Spleen (tissue), 7 donors: ENCODE measurements around the gene C12orf43.

Experiments
- CTCF ChIP-seq, 11 experiments: fragments of 200-600 bp in 7 of 11; fragments of 450-650 bp in 4 of 11; sonication (generic) in 4 of 11; IDR thresholded peaks in 8 of 11; conservative IDR thresholded peaks in 3 of 11; 1 replicate in 7 of 11; 2 replicates in 4 of 11; pipeline versions ENCODE4 v1.4.0 to v1.8.0; 2016 to 2021; ENCODE audit warnings: antibody characterized with exemption in 11 of 11, inconsistent platforms in 4 of 11, mild to moderate bottlenecking in 1 of 11
- POLR2A ChIP-seq, 3 donors: fragments of 450-650 bp; IDR thresholded peaks; one replicate each; pipeline ENCODE4 v1.5.1; 2017; ENCODE audit warnings: antibody characterized with exemption in 3 of 3, mild to moderate bottlenecking in 1 of 3
- POLR2AphosphoS5 ChIP-seq, 3 donors: sonication (generic); formaldehyde crosslinking; IDR thresholded peaks; one replicate each; pipeline ENCODE4 v1.5.1; 2017; ENCODE audit warnings: antibody characterized with exemption in 3 of 3
- donor health status: DM: no; HTN: no; CAD: no; lungs with moderate emphysema.
- donor health status: DM: no; HTN: no; CAD: no.
- donor health status: DM: no; HTN: no; CAD: no.

GRCh38 chr12:120984351-120984898, 31.9 kb downstream of the C12orf43 start:
- TF ChIP-seq POLR2AphosphoS5 (IDR thresholded peaks at IDR 0.05) (no peak), POLR2A (IDR thresholded peaks at IDR 0.05) (no peak), CTCF (IDR thresholded peaks at IDR 0.05 in 8 of 11, conservative IDR thresholded peaks at IDR 0.05 in 3 of 11) (no peak)
